Globus pallidus (tissue), 1 donor: Measurements from ENCODE around the gene RBMS3.

Source experiments
- DNase-seq: peaks from one replicate; pipeline ENCODE4 v3.0.0-alpha.2; 2015; ENCODE audit warnings: low spot score

The RBMS3 gene

GRCh38 chr3:29940759-29941323, 660.0 kb downstream of the RBMS3 start:
- DNase-seq = no peak

GRCh38 chr3:29942297-29942696, 661.4 kb downstream of the RBMS3 start:
- no peak for DNase-seq

- no peak for DNase-seq
Observed at GRCh38 chr3:29949131-29949530, 668.3 kb downstream of the RBMS3 start.

- DNase-seq = no peak
Observed at GRCh38 chr3:29949940-29950616, 669.2 kb downstream of the RBMS3 start.

- no peak for DNase-seq
Observed at GRCh38 chr3:29952431-29952830, 671.6 kb downstream of the RBMS3 start.

GRCh38 chr3:29955413-29955812, 674.5 kb downstream of the RBMS3 start:
- DNase-seq = no peak

- DNase-seq = no peak
Observed at GRCh38 chr3:29958816-29959215, 677.9 kb downstream of the RBMS3 start.

GRCh38 chr3:29971895-29972294, 691.0 kb downstream of the RBMS3 start:
- DNase-seq = no peak

GRCh38 chr3:29972320-29972993, 691.6 kb downstream of the RBMS3 start:
- DNase-seq = no peak

GRCh38 chr3:29973763-29974162, 692.9 kb downstream of the RBMS3 start:
- DNase-seq = no peak

- no peak for DNase-seq
Observed at GRCh38 chr3:29976871-29977270, 696.0 kb downstream of the RBMS3 start.

- DNase-seq = no peak
Observed at GRCh38 chr3:29977360-29977759, 696.5 kb downstream of the RBMS3 start.

- no peak for DNase-seq
Observed at GRCh38 chr3:29978036-29978435, 697.2 kb downstream of the RBMS3 start.

- DNase-seq = no peak
Observed at GRCh38 chr3:29991198-29991597, 710.3 kb downstream of the RBMS3 start.

GRCh38 chr3:30002797-30003196, 721.9 kb downstream of the RBMS3 start:
- no peak for DNase-seq

- no peak for DNase-seq
Observed at GRCh38 chr3:30003741-30004140, 722.9 kb downstream of the RBMS3 start.

- DNase-seq = no peak
Observed at GRCh38 chr3:30004481-30004880, 723.6 kb downstream of the RBMS3 start.

- DNase-seq = no peak
Observed at GRCh38 chr3:30006111-30006510, 725.2 kb downstream of the RBMS3 start.

GRCh38 chr3:30007668-30008067, 726.8 kb downstream of the RBMS3 start:
- no peak for DNase-seq

- no peak for DNase-seq
Observed at GRCh38 chr3:30011237-30011803, 730.4 kb downstream of the RBMS3 start.

GRCh38 chr3:30012941-30013543, 732.2 kb downstream of the RBMS3 start:
- DNase-seq = peak; percentile 50

- DNase-seq = no peak
Observed at GRCh38 chr3:30017901-30018300, 737.0 kb downstream of the RBMS3 start.

- no peak for DNase-seq
Observed at GRCh38 chr3:30020380-30020779, 739.5 kb downstream of the RBMS3 start.
